ENCODE results near the gene LCP2.

GRCh38 chr5:170283296-170283695 lies 14.3 kb downstream of the LCP2 start:
- TF ChIP-seq POLR2AphosphoS5 (IDR thresholded peaks at IDR 0.05; ENCODE audit: insufficient read depth, low read depth, low read length) (no peak), CTCF (IDR thresholded peaks at IDR 0.05; ENCODE audit: extremely low read depth in 1 of 2, insufficient read depth in 1 of 2, low read depth in 1 of 2, low read length in 2 of 2) (no peak), EZH2 (IDR thresholded peaks at IDR 0.05; ENCODE audit: borderline replicate concordance, low read depth, low read length, severe bottlenecking) (no peak), POLR2A (IDR thresholded peaks at IDR 0.05; ENCODE audit: low read depth, low read length) (no peak), MYC (IDR thresholded peaks at IDR 0.05; ENCODE audit: low read depth, low read length) (no peak), JUN (IDR thresholded peaks at IDR 0.05; ENCODE audit: borderline replicate concordance, insufficient read depth, insufficient read length, low read depth) (no peak), MAX (IDR thresholded peaks at IDR 0.05; ENCODE audit: insufficient read depth, insufficient read length) (no peak), GATA2 (IDR thresholded peaks at IDR 0.05; ENCODE audit: insufficient read depth, insufficient read length, low read depth, low read length) (no peak), FOS (IDR thresholded peaks at IDR 0.05; ENCODE audit: borderline replicate concordance, insufficient read depth, low read length) (no peak)

Measured in endothelial cell of umbilical vein (primary cell).